Trophoblast cell (in vitro differentiated cells and primary cell): ENCODE results near the gene ETS1.

ENCODE experiments used
- DNase-seq, 2 donors: peaks; one replicate each; pipeline ENCODE4 v3.0.0-alpha.2; 2016
- H2AFZ ChIP-seq: 2 replicates; pipeline ENCODE4 v1.6.1; 2013; ENCODE audit warnings: low read length, moderate library complexity, mild to moderate bottlenecking; ENCODE audit not compliant: insufficient read depth, poor library complexity
- H2AK5ac ChIP-seq: 2 replicates; pipeline ENCODE4 v1.6.1; 2013; ENCODE audit warnings: mild to moderate bottlenecking, low read length
- H2BK120ac ChIP-seq: 2 replicates; pipeline ENCODE4 v1.6.1; 2013; ENCODE audit warnings: low read length, mild to moderate bottlenecking, moderate library complexity; ENCODE audit not compliant: insufficient read depth, poor library complexity
- H2BK12ac ChIP-seq: 2 replicates; pipeline ENCODE4 v1.6.1; 2013; ENCODE audit warnings: mild to moderate bottlenecking, low read length, moderate library complexity
- H2BK5ac ChIP-seq: 2 replicates; pipeline ENCODE4 v1.6.1; 2013; ENCODE audit warnings: low read length, low read depth, moderate library complexity, mild to moderate bottlenecking; ENCODE audit not compliant: poor library complexity
- H3K14ac ChIP-seq: 2 replicates; pipeline ENCODE4 v1.6.1; 2013; ENCODE audit warnings: mild to moderate bottlenecking, low read length
- H3K18ac ChIP-seq: 2 replicates; pipeline ENCODE4 v1.6.1; 2013; ENCODE audit warnings: mild to moderate bottlenecking, low read length
- H3K23ac ChIP-seq: 2 replicates; pipeline ENCODE4 v1.6.1; 2013; ENCODE audit warnings: low read length
- H3K27ac ChIP-seq: 2 replicates; pipeline ENCODE4 v1.5.1; 2013; ENCODE audit warnings: low read depth, mild to moderate bottlenecking, inconsistent platforms, low read length, moderate library complexity
- H3K27me3 ChIP-seq: 2 replicates; pipeline ENCODE4 v1.6.1; 2013; ENCODE audit warnings: inconsistent platforms, mild to moderate bottlenecking, low read length, moderate library complexity; ENCODE audit not compliant: insufficient read depth
- H3K36me3 ChIP-seq, 2 experiments: 1 replicate in 1 of 2; 2 replicates in 1 of 2; pipeline ENCODE4 v1.6.1; 2013; ENCODE audit warnings: low read length in 2 of 2, mild to moderate bottlenecking in 2 of 2, moderate library complexity in 1 of 2; ENCODE audit not compliant: insufficient read depth in 2 of 2, control insufficient read depth in 1 of 2
- H3K4ac ChIP-seq: 2 replicates; pipeline ENCODE4 v1.6.1; 2013; ENCODE audit warnings: low read depth, mild to moderate bottlenecking, low read length, moderate library complexity
- H3K4me1 ChIP-seq, 2 experiments: 1 replicate in 1 of 2; 2 replicates in 1 of 2; pipeline ENCODE4 v1.6.1; 2013; ENCODE audit warnings: low read length in 2 of 2, mild to moderate bottlenecking in 2 of 2, moderate library complexity in 1 of 2; ENCODE audit not compliant: insufficient read depth in 2 of 2, control insufficient read depth in 1 of 2
- H3K4me2 ChIP-seq: 2 replicates; pipeline ENCODE4 v1.6.1; 2013; ENCODE audit warnings: inconsistent platforms, mild to moderate bottlenecking, low read length, moderate library complexity
- H3K4me3 ChIP-seq: 2 replicates; pipeline ENCODE4 v1.5.1; 2013; ENCODE audit warnings: mild to moderate bottlenecking, low read depth, low read length, inconsistent platforms
- H3K79me1 ChIP-seq: one replicate; pipeline ENCODE4 v1.6.1; 2013; ENCODE audit warnings: low read length
- H3K79me2 ChIP-seq: 2 replicates; pipeline ENCODE4 v1.6.1; 2013; ENCODE audit warnings: low read length, mild to moderate bottlenecking; ENCODE audit not compliant: control insufficient read depth, insufficient read depth, poor library complexity
- H3K9ac ChIP-seq: 2 replicates; pipeline ENCODE4 v1.6.1; 2013; ENCODE audit warnings: mild to moderate bottlenecking, low read length
- H3K9me3 ChIP-seq: 2 replicates; pipeline ENCODE4 v1.6.1; 2013; ENCODE audit warnings: low read depth, mild to moderate bottlenecking, control low read depth, inconsistent platforms, low read length; ENCODE audit not compliant: insufficient read depth
- H4K12ac ChIP-seq: 2 replicates; pipeline ENCODE4 v1.6.1; 2013; ENCODE audit warnings: low read depth, mild to moderate bottlenecking, low read length, moderate library complexity
- H4K8ac ChIP-seq: 2 replicates; pipeline ENCODE4 v1.6.1; 2013; ENCODE audit warnings: low read depth, mild to moderate bottlenecking, low read length, moderate library complexity
- H4K91ac ChIP-seq: one replicate; pipeline ENCODE4 v1.6.1; 2013; ENCODE audit warnings: low read depth, mild to moderate bottlenecking, low read length, moderate library complexity
- WGBS: extraction: QIAGEN DNeasy Blood & Tissue Kit; methylation state at CpG from one replicate; pipeline ENCODE4 v1.1.7; 2013; ENCODE audit warnings: missing lambda C conversion rate; ENCODE audit not compliant: insufficient read length, insufficient coverage; ENCODE audit errors: extremely low coverage; 5-methylcytosine and 5-hydroxymethylcytosine counted together

ETS1 gene

GRCh38 chr11:128563308-128563707, 24.1 kb downstream of the ETS1 start:
- no peaks in the 10 kb centered on the region for H3K79me1 ChIP-seq
- no peak overlapping the region for H4K8ac ChIP-seq
- H2BK5ac ChIP-seq, result no peak overlapping the region
- H3K4me1 ChIP-seq, result peaks cover 5% of the 10 kb centered on the region in 2 experiments
- WGBS, result no CpG with 5 or more reads among the region's 5 CpGs
- no peak overlapping the region for H3K4ac ChIP-seq
- H3K14ac ChIP-seq, result no peak overlapping the region
- H3K4me3 ChIP-seq, result no peak overlapping the region
- no peak overlapping the region for H3K27ac ChIP-seq
- H3K9me3 ChIP-seq, result no peaks in the 10 kb centered on the region
- no peak overlapping the region for H3K18ac ChIP-seq
- no peak overlapping the region for H2BK12ac ChIP-seq
- DNase-seq, result no peak
- H3K36me3 ChIP-seq, result no peaks in the 10 kb centered on the region
- H3K79me2 ChIP-seq, result no peaks in the 10 kb centered on the region
- H3K27me3 ChIP-seq, result no peaks in the 10 kb centered on the region
- no peak overlapping the region for H3K23ac ChIP-seq
- H2BK120ac ChIP-seq, result no peak overlapping the region
- H3K4me2 ChIP-seq, result no peak overlapping the region
- H4K12ac ChIP-seq, result no peak overlapping the region
- no peak overlapping the region for H4K91ac ChIP-seq
- no peak overlapping the region for H2AFZ ChIP-seq
- no peak overlapping the region for H3K9ac ChIP-seq
- no peak overlapping the region for H2AK5ac ChIP-seq

- Histone ChIP-seq H3K4me1 (no peaks in the 10 kb centered on the region), H3K4me3 (no peak overlapping the region), H4K8ac (no peak overlapping the region), H3K18ac (no peak overlapping the region), H3K79me1 (no peaks in the 10 kb centered on the region), H3K79me2 (no peaks in the 10 kb centered on the region), H2BK120ac (no peak overlapping the region), H3K4me2 (no peak overlapping the region), H3K23ac (no peak overlapping the region), H3K27ac (no peak overlapping the region), H2AK5ac (no peak overlapping the region), H3K9ac (no peak overlapping the region), H3K36me3 (no peaks in the 10 kb centered on the region), H2AFZ (no peak overlapping the region), H3K9me3 (no peaks in the 10 kb centered on the region), H4K12ac (no peak overlapping the region), H2BK5ac (no peak overlapping the region), H3K4ac (no peak overlapping the region), H4K91ac (no peak overlapping the region), H3K14ac (no peak overlapping the region), H3K27me3 (no peaks in the 10 kb centered on the region), H2BK12ac (no peak overlapping the region)
- no peak for DNase-seq
- no CpG with 5 or more reads among the region's 3 CpGs for WGBS
These were observed 27.8 kb downstream of the ETS1 start for GRCh38 chr11:128559496-128560103.

- Histone ChIP-seq H2BK12ac (no peak overlapping the region), H3K4me3 (no peak overlapping the region), H4K91ac (no peak overlapping the region), H3K4ac (no peak overlapping the region), H3K79me1 (no peaks in the 10 kb centered on the region), H3K14ac (no peak overlapping the region), H3K18ac (no peak overlapping the region), H2BK5ac (no peak overlapping the region), H4K8ac (no peak overlapping the region), H2AFZ (no peak overlapping the region), H3K79me2 (no peaks in the 10 kb centered on the region), H3K23ac (no peak overlapping the region), H3K27ac (no peak overlapping the region), H2BK120ac (no peak overlapping the region), H3K4me2 (no peak overlapping the region), H3K27me3 (no peaks in the 10 kb centered on the region), H3K9ac (no peak overlapping the region), H4K12ac (no peak overlapping the region), H3K9me3 (no peaks in the 10 kb centered on the region), H3K36me3 (no peaks in the 10 kb centered on the region), H2AK5ac (no peak overlapping the region), H3K4me1 (peaks cover 0 to 6% of the 10 kb centered on the region in 2 experiments)
- DNase-seq, result no peak
- no CpG with 5 or more reads among the region's 2 CpGs for WGBS
These were observed 31.8 kb downstream of the ETS1 start for GRCh38 chr11:128555606-128556005.

- H3K9me3 ChIP-seq, result no peaks in the 10 kb centered on the region
- no peak overlapping the region for H3K4me2 ChIP-seq
- H3K27ac ChIP-seq, result no peak overlapping the region
- DNase-seq, result no peak
- H4K12ac ChIP-seq, result no peak overlapping the region
- no peak overlapping the region for H3K14ac ChIP-seq
- no peak overlapping the region for H2AK5ac ChIP-seq
- no peak overlapping the region for H2BK5ac ChIP-seq
- H2BK120ac ChIP-seq, result no peak overlapping the region
- peaks cover 3 to 14% of the 10 kb centered on the region in 2 experiments for H3K4me1 ChIP-seq
- H4K91ac ChIP-seq, result no peak overlapping the region
- H3K79me2 ChIP-seq, result no peaks in the 10 kb centered on the region
- H2AFZ ChIP-seq, result no peak overlapping the region
- WGBS, result 100% methylated on average over 1 of the region's 10 CpGs
- no peaks in the 10 kb centered on the region for H3K36me3 ChIP-seq
- no peak overlapping the region for H3K18ac ChIP-seq
- no peak overlapping the region for H4K8ac ChIP-seq
- no peaks in the 10 kb centered on the region for H3K27me3 ChIP-seq
- H3K4me3 ChIP-seq, result no peak overlapping the region
- H3K9ac ChIP-seq, result no peak overlapping the region
- no peak overlapping the region for H2BK12ac ChIP-seq
- no peak overlapping the region for H3K23ac ChIP-seq
- H3K79me1 ChIP-seq, result no peaks in the 10 kb centered on the region
- no peak overlapping the region for H3K4ac ChIP-seq
These were observed 33.5 kb downstream of the ETS1 start for GRCh38 chr11:128553662-128554362.
